ENCODE data around the gene FSTL5. TPM values are rescaled to one million over a fixed set of nuclear protein-coding genes. Genes with fewer than 3 reads are reported as not detected.

FSTL5 gene
- total RNA-seq, 4 donors from 2014 or later, result 4.8 to 13.5 (median 7.1) TPM

GRCh38 chr4:161442921-161443320, 720.9 kb downstream of the FSTL5 start:
- no peak overlapping the region for H3K27ac ChIP-seq
- H3K4me1 ChIP-seq, result no peaks in the 10 kb centered on the region
- 91 to 97% methylated on average over 1 of the region's 1 CpG for WGBS, 2 donors
- no peaks in the 10 kb centered on the region for H3K27me3 ChIP-seq
- H3K9me3 ChIP-seq, result no peaks in the 10 kb centered on the region
- no peaks in the 10 kb centered on the region for H3K36me3 ChIP-seq
- DNase-seq (ENCODE audit: low spot score in 2 of 2), result no peak
- TF ChIP-seq POLR2A (IDR thresholded peaks at IDR 0.05) (no peak), CTCF (IDR thresholded peaks at IDR 0.05) (no peak), EP300 (IDR thresholded peaks at IDR 0.05) (no peak)
- H3K4me3 ChIP-seq, result no peak overlapping the region

- Histone ChIP-seq H3K4me1 (no peaks in the 10 kb centered on the region), H3K4me3 (no peak overlapping the region), H3K27ac (no peak overlapping the region), H3K27me3 (no peaks in the 10 kb centered on the region), H3K36me3 (no peaks in the 10 kb centered on the region), H3K9me3 (peaks cover 0 to 8% (median 0%) of the 10 kb centered on the region in 4 donors)
- TF ChIP-seq EP300 (IDR thresholded peaks at IDR 0.05), result no peak
- TF ChIP-seq POLR2A (IDR thresholded peaks at IDR 0.05), result no peak
- no peak for TF ChIP-seq CTCF (IDR thresholded peaks at IDR 0.05)
- no peak for DNase-seq (ENCODE audit: low spot score in 2 of 2)
- 95 to 97% methylated on average over 2 of the region's 2 CpGs for WGBS, 2 donors
Measured at GRCh38 chr4:161438096-161438495, 725.7 kb downstream of the FSTL5 start.

DNA sequence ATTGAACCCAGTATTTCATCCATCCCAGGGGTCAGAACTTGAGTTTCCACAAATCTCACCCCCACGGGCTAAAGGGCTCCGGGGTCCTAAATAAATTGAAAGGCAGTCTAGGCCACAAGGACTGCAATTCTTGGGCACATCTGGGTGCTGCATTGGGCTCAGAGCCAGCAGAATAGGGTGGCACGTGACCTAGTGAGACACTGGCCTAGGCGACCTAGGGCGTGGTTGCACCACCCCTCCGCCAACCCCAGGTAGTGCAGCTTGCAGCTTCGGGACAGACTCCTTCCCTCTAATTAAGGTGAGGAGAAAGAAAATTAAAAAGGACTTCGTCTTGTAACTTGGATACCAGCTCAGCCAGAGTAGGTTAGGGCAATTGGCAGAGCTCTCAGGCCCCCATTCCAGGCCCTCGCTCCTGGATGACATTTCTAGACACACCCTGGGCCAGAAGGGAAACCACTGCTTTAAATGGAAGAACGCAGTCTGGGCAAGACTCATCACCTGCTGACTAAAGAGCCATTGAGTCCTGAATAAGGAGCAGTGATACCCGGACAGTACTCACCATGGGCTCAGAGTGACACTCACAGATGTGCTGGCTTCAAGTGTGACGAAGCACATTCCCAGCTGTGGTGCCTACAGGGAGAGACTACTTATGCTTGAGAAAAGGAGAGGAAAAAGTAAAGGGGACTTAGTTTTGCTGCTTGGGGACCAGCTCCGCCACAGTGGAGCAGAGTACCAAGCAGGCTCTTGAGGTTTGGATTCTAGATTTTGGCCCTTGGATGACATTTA, 735.4 kb downstream of the FSTL5 start:
- no peak overlapping the region for H3K27ac ChIP-seq
- no peaks in the 10 kb centered on the region for H3K27me3 ChIP-seq
- DNase-seq (ENCODE audit: low spot score in 2 of 2), result no peak
- peaks cover 0 to under 1% (median 0%) of the 10 kb centered on the region in 4 donors for H3K9me3 ChIP-seq
- WGBS, 2 donors, result 76 to 91% methylated on average over 13 of the region's 13 CpGs
- no peaks in the 10 kb centered on the region for H3K36me3 ChIP-seq
- TF ChIP-seq CTCF (IDR thresholded peaks at IDR 0.05), result no peak
- TF ChIP-seq POLR2A (IDR thresholded peaks at IDR 0.05), result no peak
- no peak for TF ChIP-seq EP300 (IDR thresholded peaks at IDR 0.05)
- no peaks in the 10 kb centered on the region for H3K4me1 ChIP-seq
- no peak overlapping the region for H3K4me3 ChIP-seq

GRCh38 chr4:161419822-161420221, 744.0 kb downstream of the FSTL5 start:
- WGBS, 2 donors, result 36 to 44% methylated on average over 1 of the region's 1 CpG
- no peaks in the 10 kb centered on the region for H3K36me3 ChIP-seq
- H3K9me3 ChIP-seq, result no peaks in the 10 kb centered on the region
- H3K4me3 ChIP-seq, result no peak overlapping the region
- peak in 1 of 2 donors; percentile 5 for DNase-seq (ENCODE audit: low spot score in 2 of 2)
- H3K27me3 ChIP-seq, result no peaks in the 10 kb centered on the region
- H3K4me1 ChIP-seq, result no peaks in the 10 kb centered on the region
- no peak overlapping the region for H3K27ac ChIP-seq
- TF ChIP-seq EP300 (IDR thresholded peaks at IDR 0.05) (no peak), CTCF (IDR thresholded peaks at IDR 0.05) (peak in 1 of 5 experiments; percentile 3)

DNA sequence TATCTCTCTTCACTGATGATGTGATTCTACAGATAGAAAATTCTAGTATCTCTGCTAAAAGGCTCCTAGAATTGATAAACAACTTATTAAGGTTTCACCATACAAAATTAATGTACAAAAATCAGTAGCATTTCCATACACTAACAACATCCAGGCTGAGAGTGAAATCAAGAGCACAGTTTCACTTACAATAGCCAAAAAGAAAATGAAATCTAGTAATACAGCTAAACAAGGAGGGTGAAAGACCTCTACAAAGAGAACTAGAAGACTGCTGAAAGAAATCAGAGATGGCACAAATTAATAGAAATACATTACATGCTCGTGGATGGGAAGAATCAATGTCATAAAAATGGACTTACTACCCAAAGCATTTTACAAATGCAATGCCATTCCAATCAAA, 751.9 kb downstream of the FSTL5 start:
- DNase-seq (ENCODE audit: low spot score in 2 of 2), result no peak
- H3K27me3 ChIP-seq, result no peaks in the 10 kb centered on the region
- WGBS, 2 donors, result 79 to 80% methylated on average over 1 of the region's 1 CpG
- no peak overlapping the region for H3K27ac ChIP-seq
- H3K4me1 ChIP-seq, result no peaks in the 10 kb centered on the region
- TF ChIP-seq CTCF (IDR thresholded peaks at IDR 0.05), result no peak
- TF ChIP-seq POLR2A (IDR thresholded peaks at IDR 0.05), result no peak
- no peak for TF ChIP-seq EP300 (IDR thresholded peaks at IDR 0.05)
- no peak overlapping the region for H3K4me3 ChIP-seq
- no peaks in the 10 kb centered on the region for H3K9me3 ChIP-seq
- H3K36me3 ChIP-seq, result no peaks in the 10 kb centered on the region
